Measurements from ENCODE around the gene ABI3BP. TPM values are rescaled to one million over a fixed set of nuclear protein-coding genes. Genes with fewer than 3 reads are reported as not detected.
A peak's percentile ranks its signal among the peaks of the same experiment; 100 is the strongest.

Gene ABI3BP
- total RNA-seq, 1 experiment from 2014 or later: 1.7 TPM

- no peak for DNase-seq (ENCODE audit: extremely low read depth, low read depth)
These were observed 100.1 kb downstream of the ABI3BP start for GRCh38 chr3:100893108-100893507.

DNA sequence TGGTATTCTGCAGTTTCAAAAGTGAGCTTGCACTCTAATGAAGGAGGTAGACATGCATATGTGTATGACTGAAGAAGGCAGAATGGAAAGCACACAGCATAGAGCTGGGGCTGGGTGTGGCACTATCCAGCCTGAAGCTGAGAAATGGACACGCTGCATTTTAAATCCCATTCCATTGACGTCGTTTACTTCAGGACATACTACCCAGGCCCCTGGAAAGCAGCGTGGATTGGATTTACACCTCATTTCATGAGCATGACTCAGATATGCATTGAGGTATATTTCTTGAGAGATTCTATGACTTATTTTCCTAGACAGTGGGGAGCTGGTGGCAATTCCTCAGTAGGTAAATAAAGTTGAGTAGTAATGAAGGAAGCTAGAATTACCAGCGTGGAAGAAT lies 101.4 kb downstream of the ABI3BP start:
- DNase-seq (ENCODE audit: extremely low read depth, low read depth): peak; percentile 89

DNA sequence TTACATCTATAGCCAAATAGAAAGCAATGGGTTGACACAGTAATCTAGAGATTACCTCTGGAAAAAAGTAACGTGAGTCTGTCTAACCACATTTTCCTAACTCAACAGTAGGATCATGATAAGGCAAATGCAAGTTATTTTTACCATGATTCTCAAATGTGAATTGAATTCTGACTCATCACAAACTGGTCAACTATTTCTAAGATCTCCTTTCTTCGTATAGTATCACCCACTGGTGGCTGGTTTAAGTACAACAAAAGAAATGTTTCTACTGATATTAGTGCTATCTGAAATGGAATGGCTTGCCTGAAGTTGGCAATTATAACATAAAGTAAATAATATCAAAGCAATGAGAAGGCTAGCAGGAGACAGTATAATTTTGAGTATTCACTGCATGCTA lies 102.2 kb downstream of the ABI3BP start:
- DNase-seq (ENCODE audit: extremely low read depth, low read depth): peak; percentile 56

DNA sequence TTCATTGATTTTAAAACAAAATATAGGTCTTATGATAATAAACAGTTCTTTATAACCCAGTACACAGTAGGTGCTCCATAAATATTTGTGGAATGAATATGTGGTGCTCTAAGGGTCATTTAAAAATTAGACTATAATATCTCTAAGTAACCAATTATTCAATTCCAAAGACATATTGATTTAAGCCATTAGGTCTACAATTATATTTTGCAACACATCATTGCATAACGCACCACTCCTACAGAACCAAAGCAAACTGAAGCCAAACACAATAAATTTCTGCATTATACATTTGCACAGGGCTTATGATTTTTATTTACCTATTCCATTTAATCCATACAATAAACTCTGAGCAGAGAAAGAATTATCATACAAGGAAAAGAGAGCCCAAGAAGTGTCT lies 104.3 kb downstream of the ABI3BP start:
- DNase-seq (ENCODE audit: extremely low read depth, low read depth): no peak

DNA sequence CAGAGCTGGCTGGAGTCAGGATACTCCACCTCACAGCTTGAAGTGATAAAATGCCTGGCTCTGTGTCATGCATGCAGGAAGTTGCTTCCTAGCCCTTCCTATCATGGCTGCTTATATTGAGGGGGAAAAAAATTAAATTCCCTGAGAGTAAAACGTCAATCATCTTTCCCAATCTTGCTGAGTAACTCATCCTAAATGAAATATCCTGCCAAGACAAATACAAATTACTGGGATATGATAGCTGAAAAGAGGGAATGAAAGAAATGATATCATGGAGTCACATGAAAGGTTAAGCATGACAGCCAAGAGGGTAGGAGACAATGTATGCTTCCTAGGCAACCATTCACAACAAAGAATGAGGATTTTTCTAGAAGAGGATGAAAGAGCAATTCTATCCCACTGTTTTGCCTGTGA lies 110.6 kb downstream of the ABI3BP start:
- DNase-seq (ENCODE audit: extremely low read depth, low read depth): peak; percentile 27

DNA sequence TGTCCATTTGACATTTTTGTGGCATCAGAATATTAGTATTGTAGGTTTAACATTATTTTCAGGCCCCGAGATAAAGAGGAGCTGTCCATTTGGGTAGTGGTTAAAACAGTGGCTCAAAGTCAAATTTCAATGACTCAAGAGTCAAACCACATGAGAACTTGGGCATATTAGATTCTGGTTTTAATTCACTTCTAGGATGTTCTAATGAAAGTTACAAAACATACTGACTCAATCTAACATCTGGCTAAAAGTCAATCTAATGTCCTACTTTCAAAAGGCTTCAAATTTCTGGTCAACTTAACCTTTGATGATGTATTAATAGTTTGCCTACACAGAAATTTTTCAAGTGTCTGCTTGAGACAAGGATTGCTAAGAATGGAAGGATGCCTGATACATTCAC lies 112.4 kb downstream of the ABI3BP start:
- DNase-seq (ENCODE audit: extremely low read depth, low read depth): no peak

DNA sequence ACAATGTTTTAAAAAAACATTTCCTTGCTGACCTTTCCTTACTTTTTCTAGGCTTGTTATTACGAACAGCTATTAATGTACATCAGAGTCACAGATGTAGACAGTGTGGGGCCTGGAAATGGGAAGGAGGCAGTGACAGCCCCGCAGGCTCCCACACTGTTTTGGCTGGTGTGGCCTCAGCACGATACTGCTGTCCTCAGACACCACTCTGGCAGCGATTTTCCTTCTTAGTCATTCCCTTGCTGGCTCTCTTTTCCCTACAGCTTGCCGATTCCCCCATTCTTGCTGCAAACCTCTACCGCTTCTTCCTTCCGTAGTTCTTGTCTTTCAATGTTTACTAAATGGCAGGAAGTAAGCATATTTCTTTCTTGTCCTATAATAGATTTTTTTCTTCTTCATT lies 113.1 kb downstream of the ABI3BP start:
- no peak for DNase-seq (ENCODE audit: extremely low read depth, low read depth)

DNA sequence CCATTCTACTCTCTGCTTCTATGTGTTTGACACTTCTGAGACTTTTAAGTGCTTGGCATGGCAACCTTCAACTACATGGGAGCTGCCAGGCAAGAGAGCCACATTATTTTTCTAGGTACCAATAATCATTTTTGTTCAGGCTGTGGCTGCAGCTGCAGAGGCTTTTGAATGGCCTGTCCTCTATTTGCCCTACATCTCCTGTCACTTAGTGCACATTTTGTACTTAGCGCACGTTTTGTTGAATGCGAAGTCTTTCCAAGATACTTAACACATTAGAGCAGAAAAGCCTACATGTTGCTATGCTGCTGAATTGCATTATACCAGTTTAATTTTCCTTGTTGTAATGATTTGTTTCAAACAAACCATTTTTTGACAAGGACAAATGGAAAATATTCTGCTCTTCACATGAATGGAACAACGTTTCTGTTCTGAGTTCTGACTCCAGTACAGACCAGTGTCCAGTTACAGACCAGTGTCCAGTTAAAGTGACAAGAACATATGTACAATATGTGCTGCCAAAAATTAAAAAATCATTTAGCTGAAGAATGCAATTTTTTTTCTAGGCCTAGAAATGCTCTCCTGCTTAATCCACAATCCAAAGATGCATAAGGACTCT lies 113.9 kb downstream of the ABI3BP start:
- DNase-seq (ENCODE audit: extremely low read depth, low read depth): no peak

- no peak for DNase-seq (ENCODE audit: extremely low read depth, low read depth)
These were observed 115.9 kb downstream of the ABI3BP start for GRCh38 chr3:100877286-100877685.

DNA sequence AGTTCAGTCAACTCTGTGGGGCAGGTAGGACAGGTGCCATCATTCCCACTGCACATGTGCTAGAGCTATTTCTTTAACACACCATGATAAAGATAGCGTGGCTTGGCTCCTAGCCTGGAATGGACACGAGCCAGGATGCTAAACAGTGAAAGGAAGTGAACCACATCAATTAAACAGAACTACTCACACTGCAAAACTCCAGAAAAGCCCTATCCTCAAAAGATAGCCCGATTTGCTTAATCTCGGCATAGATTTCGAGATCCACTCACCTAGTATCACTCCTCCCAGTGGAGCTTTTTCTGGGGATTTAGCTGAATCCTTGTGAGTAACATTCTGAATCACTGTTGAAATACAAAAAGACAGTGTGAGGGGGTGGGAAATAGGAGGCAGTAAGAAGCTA lies 118.0 kb downstream of the ABI3BP start:
- no peak for DNase-seq (ENCODE audit: extremely low read depth, low read depth)

GRCh38 chr3:100873611-100874010 lies 119.6 kb downstream of the ABI3BP start:
- no peak for DNase-seq (ENCODE audit: extremely low read depth, low read depth)

GRCh38 chr3:100871306-100871705 lies 121.9 kb downstream of the ABI3BP start:
- DNase-seq (ENCODE audit: extremely low read depth, low read depth): no peak

DNA sequence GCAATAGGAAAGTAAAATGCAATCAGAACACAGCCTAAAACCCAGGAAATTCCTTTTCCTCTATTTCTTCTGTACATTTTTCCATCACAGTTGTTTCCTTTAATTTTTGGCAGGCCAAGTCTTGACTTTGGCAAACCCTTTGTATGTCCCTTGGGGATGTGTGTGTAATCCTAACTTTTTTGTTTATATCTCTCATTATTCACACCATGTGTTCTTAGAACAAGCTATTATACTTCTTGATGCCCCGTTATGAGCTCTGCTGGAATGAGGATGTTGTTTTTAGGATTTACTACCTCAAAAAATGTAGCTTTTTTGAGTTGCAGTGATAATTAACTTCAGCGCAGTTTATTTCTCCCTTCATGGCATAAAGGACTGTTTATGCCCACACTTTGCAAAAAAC lies 123.4 kb downstream of the ABI3BP start:
- no peak for DNase-seq (ENCODE audit: extremely low read depth, low read depth)

DNA sequence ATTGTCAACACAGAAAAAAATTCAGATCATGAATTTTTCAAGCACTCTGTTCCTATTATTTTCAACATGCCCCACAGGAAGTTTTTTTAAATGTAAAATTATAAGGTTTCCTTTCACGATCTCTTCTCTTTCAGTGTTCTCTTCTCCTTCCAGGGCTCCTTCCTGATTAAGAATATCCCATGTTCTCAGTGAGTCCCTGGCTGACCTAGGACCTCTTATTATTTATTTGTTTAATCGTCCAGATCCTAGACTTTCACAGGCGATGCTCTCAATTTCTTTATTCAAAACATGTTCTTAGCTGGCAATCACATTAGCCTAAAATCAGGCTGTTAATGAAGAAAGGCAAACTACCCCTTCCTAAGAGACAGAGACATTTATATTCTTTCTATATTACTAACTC lies 124.3 kb downstream of the ABI3BP start:
- no peak for DNase-seq (ENCODE audit: extremely low read depth, low read depth)

GRCh38 chr3:100868096-100868495 lies 125.1 kb downstream of the ABI3BP start:
- no peak for DNase-seq (ENCODE audit: extremely low read depth, low read depth)

GRCh38 chr3:100865442-100865841 lies 127.8 kb downstream of the ABI3BP start:
- no peak for DNase-seq (ENCODE audit: extremely low read depth, low read depth)

DNA sequence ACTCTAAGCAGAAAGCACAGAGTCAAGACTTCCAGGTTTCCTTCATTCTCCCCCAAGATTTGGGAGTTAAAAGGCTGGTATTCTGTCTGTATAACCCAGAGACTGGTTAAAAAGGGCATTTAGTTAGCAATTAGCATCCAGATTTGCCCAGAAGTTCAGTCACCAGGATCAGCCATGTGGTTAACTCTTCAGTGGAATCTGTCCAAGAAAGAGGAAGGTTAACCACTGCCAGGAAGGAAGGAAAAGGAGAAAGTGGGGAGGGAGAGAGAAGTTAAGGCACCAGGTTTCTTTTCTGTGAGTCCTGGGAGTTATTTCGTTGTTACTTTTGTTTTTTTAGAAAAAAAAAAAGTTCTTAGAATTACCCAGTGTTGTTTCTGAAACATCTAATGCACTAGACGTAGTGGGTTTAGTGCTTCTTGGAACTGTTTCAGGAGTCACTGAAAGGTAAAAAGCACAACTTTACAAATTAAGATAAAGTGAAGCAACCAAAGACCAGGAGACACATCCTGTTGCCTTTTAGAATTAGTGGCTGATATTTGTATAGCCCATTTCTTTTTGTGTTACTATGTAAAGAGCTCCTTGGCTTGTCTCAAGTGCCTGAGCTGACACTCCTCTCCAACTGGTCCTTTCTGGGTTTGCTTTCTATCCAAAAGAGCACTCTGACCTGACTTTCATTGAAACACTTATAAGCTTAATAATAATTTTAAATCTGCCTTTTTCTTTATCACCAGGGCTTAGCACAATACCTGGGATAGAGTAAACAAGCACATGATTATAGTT lies 128.6 kb downstream of the ABI3BP start:
- DNase-seq (ENCODE audit: extremely low read depth, low read depth): no peak

- no peak for DNase-seq (ENCODE audit: extremely low read depth, low read depth)
These were observed 135.4 kb downstream of the ABI3BP start for GRCh38 chr3:100857863-100858262.

DNA sequence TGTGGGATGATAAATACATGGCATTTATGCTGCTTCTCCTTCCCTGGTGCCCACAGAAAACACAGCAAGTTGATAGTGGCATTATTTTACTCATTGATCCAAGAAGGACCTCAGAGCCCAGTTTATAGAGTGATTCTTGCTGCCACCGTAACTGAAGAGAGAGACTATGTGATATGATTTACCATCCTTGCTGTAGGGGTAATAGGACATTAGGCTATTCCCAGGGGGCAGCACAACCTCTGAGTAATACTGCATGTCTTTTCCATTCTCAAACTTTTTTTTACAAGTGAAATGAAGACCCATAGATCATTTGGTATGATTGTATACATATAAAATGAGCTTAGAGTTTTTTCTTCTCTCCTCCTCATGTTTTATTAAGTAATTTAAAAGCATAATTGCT lies 136.4 kb downstream of the ABI3BP start:
- no peak for DNase-seq (ENCODE audit: extremely low read depth, low read depth)

DNA sequence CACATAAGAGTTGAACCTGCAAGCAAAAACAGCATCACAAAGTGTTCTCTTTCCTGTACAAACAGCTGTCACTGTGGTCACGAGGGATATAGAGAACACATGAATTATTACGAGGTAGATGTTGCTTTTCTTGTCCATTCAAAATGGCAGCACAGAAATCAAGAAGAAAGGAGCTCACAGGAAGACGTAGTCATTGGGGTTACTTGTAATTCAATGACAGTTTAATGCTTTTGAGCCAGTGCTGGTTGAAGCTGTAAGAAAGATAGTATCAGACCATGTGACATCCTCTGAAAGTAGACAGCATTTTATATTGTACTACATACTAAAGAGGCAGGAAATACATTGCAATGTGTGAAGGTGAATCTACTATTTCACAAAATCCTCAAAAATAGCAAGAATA lies 140.4 kb downstream of the ABI3BP start:
- DNase-seq (ENCODE audit: extremely low read depth, low read depth): no peak

GRCh38 chr3:100850701-100851100 lies 142.5 kb downstream of the ABI3BP start:
- no peak for DNase-seq (ENCODE audit: extremely low read depth, low read depth)

- DNase-seq (ENCODE audit: extremely low read depth, low read depth): no peak
These were observed 143.1 kb downstream of the ABI3BP start for GRCh38 chr3:100850156-100850555.

Data from NCI-H460 (cell line).